Activated CD4-positive, alpha-beta T cell treated with anti-CD3 and anti-CD28 coated beads, Interleukin-10, Interleukin-2, amounts not matched to agents 100 ng/mL and 50 ng/mL, durations not matched to agents 16 hours and 8 hours (primary cell): ENCODE measurements around the gene TGIF1.
"Not testable (repeated sequence)": the region's sequence is repeated elsewhere in the genome, so short reads cannot be mapped to it uniquely, and the experiment has no call there.

Experiments
- DNase-seq: peaks from one replicate; pipeline ENCODE4 v3.0.0-alpha.2; 2020

The TGIF1 gene

GRCh38 chr18:3457261-3457724 is 7.3 kb downstream of the TGIF1 start:
- DNase-seq = no peak

DNA sequence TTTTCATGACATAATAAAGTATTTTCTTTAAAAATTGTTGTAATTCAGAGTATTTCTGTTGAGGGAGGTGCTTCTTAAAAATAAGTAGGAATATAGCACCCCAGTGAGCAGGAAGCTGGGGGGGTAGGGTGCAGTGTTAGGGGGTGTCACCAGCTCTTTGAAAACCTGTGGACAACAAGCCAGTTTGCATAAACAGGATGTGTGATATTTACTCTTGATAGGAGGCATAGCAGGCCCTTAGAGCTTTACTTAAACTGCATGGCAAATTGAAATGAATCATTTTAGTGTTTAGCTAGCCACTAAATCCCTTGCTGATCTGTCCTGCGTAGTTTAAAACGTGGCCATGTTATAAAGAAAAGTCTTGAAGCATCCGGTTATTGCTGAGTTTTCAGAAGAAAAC is 8.4 kb downstream of the TGIF1 start:
- peak; percentile 30 for DNase-seq

DNA sequence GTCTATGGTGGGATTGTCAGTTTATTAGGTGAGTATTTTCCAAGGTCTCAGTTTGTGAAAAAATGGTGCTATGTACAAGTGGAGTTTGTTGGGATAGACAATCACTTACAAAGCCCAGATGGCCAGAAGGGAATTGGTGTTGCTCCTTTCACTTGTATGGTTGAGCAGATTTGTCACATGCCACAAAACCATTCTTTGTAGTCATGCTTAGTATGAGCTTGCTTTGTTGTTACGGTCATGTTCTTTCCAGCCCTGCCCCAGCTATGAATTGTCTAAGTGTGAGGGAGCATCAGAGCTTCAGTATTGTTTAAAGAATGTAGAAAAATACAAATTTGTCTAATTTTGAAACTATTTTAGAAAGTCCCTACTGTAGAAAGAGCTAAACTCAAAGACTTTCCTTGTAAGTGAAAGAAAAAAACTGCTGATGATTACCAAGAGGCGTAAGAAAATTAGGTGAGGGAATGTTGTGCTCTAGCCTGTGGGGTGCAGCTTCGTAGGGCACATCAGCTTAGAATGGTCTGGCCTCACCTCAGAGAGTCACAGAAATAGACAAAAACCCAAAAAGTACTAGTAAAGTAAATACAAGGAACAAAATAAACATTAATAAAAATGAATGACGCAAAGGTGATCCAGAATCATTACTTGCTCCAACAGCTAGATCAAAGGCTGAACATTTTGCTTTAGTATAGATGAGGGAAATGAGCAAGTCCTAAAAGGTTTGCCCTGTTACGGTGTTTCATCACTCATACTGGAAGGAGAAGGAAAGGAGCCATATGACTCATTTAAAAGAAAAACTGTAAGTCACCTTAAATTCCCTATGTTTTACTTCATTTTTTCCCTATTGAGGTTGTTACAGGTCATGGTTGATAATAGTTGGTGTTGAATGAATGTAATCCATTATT is 9.2 kb downstream of the TGIF1 start:
- DNase-seq = peak; percentile 63

- DNase-seq = no peak
Observed at GRCh38 chr18:3460823-3461398, 10.9 kb downstream of the TGIF1 start.

DNA sequence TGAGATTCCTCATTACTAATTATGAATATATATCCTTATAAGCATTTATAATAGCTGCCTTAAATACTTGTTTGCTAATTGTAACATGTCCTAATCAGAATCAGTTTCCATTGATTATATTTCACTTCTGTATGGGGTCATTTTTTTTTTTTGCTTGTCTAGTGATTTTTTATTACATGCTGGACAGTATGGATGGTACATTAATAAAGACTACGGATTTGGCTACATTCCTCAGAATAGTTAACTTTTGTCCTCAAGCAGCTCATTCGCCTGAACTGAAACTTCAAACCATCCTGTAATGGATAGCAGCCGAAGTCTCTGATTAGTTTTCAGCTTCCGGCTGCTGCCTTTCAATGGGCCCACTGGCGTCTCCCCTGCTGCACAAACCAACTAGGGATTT is 11.7 kb downstream of the TGIF1 start:
- DNase-seq = no peak

DNA sequence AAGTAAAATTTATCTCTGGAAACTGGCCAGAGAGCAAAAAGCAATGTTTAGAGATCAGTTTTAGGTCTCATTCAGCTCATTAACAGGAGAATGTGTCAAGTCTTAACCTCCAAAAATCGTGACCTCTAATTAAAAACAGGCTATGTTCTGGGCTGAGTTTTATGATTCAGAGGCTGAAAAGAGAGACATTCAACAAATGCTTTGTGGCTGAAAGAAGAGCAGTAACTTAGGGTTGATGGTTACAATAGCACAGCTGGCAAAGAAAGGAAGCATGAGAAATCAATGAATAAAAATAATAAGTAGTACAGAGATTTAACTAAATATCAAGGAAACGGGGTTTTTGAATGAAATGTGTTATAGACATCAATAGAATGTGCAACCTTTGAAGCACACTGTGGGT is 13.1 kb downstream of the TGIF1 start:
- no peak for DNase-seq

DNA sequence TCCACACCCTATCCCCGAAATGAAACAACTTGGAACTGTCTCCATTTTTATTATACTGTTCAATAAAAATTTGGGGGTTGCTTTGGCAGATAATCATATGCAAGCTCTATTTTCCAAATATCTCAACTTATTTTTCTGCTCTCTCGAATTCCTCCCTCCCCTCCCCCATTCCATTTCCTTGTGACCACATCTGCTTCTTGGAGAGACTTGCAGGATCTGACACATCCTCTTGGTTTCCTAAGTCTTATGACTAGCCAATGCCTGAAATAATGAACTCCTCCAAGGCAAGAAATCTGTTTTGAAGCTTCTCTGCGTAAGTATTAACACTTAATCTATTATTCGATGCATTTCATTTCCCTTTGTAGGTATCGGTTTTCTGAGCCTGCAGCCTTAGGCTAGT is 16.1 kb downstream of the TGIF1 start:
- no peak for DNase-seq

DNA sequence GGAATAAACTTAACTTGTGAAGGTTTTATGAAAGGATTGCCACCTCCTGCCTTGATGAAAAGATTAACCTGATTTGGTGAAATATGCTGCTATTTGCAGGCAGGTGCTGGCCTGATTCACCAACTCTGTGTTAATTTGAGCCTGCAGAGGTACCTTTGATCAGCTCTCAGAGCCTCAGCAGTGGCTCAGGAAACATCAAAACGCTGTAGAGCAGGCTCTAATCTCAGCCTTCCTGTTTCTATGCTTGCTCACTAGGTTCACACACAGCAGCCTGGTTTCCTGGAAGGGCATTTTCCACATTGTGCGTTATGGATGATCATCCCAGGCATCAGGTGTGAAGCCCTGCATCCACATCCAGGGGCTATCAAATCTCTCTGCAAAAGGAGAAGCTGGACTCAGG is 16.9 kb downstream of the TGIF1 start:
- DNase-seq = no peak

- DNase-seq = no peak
Observed at GRCh38 chr18:3468066-3468705, 18.2 kb downstream of the TGIF1 start.

DNA sequence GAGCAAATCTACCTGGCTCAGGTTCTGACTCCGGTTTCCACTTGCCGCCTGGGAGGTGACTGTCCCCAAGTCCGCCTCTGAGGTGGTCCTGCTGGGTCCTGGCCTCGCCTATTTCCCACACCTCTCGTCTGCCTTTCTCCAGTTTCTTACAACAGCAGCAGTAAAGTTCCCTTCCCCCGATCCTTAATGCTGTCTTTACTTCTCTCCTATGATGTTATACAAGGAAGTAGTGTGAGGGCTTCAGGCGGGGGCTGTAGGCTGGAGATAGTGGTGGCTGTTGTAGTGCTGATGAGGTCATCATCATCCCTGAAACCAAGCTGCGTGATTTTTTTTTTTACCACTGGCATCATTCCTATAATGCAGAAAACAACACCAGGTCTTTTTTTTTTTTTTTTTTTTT is 18.9 kb downstream of the TGIF1 start:
- no peak for DNase-seq

DNA sequence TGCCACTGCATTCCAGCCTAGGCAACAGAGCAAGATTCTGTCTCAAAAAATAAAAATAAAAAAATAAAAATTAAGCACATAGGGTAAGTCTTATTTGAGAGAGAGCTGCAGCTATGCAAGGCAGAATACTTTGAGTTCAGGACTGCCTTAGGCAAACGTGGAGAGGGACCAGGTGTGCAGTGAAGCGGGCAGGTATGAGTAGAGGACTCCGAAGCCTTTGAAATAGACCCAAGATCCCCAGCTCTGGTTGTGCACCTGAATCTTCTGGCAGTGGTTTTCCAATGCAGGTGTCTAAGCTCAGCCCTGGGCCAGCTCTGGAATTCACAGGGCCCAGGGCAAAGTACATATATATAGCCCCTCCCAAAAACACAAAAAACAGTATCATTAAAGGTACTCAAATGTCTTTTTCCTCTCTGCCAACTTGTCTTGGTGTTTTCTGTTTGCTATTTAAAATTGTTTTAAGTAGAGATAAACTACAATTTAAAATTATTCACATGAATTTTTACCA is 21.2 kb downstream of the TGIF1 start:
- DNase-seq = no peak

GRCh38 chr18:3472121-3472520 is 22.1 kb downstream of the TGIF1 start:
- DNase-seq = not testable (repeated sequence)

GRCh38 chr18:3472681-3473544 is 22.9 kb downstream of the TGIF1 start:
- DNase-seq = peak; percentile 86

DNA sequence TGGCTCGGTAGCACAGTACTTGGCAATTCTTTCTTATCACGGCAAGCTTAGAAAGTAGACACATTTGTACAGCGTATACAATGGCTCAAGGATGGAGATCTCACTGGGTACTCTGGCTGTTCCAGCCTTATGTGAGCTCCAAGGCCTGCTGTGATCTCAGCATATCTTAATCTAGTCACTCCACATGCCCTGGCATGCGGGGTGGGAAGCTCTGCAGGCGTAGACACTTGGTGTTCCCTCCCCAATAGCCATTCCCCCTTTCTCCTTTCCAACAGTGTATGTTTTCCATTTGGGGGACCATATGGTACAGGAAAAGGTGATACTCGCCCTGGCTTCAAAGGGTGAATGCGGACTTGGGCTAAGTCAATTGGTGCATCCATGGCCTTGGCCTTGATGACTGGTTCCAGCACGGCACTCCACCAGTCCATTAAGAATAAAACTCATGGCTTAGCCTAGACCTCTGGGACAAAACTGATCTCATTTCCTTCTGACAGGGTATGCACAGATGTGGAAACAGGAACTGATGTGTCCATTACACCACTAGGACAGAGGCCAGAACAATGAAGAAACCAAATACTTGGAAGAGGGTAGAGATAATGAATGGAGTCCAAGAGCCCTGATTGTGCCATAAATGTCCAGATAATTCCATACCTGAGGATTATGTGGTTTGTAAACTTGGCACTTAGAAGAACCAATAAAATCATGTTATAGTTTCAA is 28.4 kb downstream of the TGIF1 start:
- DNase-seq = no peak

- no peak for DNase-seq
Observed at GRCh38 chr18:3479978-3480509, 30.1 kb downstream of the TGIF1 start.

DNA sequence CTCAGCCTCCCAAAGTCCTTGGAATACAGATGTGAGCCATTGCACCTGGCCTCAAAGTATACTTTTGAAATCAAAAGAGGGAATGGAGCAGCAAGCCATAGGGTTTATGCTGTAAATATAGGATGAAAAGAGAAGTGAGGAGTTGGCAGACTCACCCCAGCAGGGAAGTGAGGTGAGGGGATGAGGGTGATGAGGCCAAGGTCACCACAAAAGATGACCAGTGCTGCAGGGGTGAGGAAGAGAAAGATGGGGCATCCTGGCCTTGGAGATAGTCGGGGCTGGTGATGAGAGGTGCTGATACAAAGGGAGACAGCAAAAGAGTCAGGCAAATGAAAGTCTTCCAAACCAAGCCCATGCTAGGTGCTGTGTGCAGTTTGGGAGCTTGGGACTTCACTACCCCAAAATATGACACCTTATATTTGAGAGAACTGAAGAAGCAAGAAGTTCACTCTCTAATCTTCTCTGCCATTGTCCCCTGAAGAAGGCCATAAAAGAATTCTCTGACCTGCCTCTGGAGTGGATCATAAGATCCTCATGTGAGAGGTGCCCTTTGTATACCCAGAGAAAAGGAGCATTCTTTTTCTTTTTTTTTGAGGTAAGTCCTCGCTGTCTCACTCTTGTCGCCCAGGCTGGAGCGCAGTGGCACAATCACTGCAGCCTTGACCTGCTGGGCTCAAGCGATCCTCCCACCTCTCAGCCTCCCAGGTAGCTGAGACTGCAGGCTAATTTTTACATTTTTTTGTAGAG is 31.0 kb downstream of the TGIF1 start:
- no peak for DNase-seq

DNA sequence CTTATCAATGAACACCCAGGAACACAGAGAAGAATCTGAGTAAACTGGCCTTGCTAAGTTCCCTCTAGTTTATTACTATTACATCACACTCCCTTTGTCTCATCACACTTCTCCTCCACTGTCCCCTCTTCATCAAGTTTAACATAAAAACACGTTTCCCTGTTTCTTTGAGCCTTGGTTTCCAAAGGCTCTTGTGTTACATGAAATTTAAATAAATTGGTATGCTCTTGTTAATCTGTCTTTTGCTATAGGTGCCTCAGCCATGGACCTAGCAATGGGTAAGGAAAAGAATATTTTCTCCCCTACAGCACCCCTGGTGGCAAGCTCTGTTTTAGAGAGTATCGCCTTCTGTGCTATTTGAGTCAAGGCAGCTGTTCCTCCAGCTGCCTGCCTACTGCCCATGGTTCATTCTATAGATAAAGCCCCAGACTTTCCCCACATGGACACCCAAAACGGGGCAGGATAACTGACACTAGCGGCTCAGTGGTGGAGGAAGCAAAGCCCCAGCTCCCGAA is 31.8 kb downstream of the TGIF1 start:
- DNase-seq = peak; percentile 47

- no peak for DNase-seq
Observed at GRCh38 chr18:3482258-3482657, 32.3 kb downstream of the TGIF1 start.

DNA sequence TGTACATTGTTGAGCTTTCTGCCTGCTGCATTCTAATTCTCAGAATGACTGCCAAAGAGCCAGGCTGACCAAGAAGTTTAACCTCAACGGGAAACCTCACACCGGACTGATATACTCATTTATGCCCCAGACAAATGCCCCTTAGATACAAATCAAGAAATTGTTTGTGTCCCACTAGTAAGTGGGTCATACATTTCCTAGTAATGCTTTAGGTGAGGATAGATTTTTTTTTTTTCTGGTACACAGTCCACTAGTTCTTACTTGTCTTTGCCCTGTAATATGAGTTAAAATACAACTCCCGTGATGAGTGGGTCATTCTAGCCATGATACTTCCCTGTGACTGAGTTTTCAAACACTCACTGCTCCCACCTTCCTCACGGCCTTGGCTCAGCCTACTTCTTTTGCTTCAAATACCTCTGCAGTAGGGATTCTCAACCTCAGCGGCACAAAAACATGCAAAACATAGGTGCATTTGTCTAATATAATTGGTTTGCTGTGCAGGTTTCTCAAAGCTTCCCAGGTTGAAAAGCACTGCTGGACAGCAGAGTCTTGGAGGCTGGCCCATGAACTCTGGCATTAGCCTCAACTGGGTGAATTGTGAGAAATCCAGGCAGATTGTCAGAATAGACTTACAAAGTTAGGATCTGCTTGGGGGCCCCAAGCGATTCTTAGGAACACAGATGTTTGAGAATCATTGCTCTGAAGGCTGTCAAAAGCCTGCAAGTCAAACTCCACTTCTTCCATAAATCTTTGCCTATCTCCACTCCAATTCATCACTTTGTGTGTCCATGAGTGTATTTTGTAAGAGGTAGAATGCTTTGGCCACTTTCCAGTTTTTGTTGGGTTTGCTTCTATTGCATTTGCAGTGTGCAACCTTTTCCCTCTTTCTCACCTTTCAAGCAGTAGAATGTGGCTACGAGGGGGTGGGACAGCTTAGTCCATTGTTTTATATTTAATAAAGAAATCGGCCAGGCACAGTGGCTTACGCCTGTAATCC is 35.5 kb downstream of the TGIF1 start:
- peak; percentile 67 for DNase-seq
